Pancreas (tissue), 10 donors: Measurements from ENCODE around the gene SLC15A2. TPM values are rescaled to one million over a fixed set of nuclear protein-coding genes. Genes with fewer than 3 reads are reported as not detected.
A peak's percentile ranks its signal among the peaks of the same experiment; 100 is the strongest.

Experiments used
- ATAC-seq, 4 donors: fragments of 200-7000 bp; cut with Tn5 transposase; one replicate each; pipeline versions ENCODE4 v1.8.0 to v1.9.1; 2020; ENCODE audit warnings: mild to moderate bottlenecking in 4 of 4, moderate library complexity in 4 of 4
- DNase-seq, 6 donors: peaks; one replicate each; pipeline ENCODE4 v3.0.0-alpha.2; 2020
- FAIRE-seq: peaks from 2 replicates; lab custom pipeline; 2012; peaks lifted over from hg19 to GRCh38; lab: Jason Lieb, UNC
- H3K27ac ChIP-seq, 4 donors: fragments of 200-600 bp; sonication (generic); 1 replicate in 3 of 4; 2 replicates in 1 of 4; pipeline versions ENCODE4 v1.5.0 to v1.8.0; 2020
- H3K27me3 ChIP-seq, 4 donors: fragments of 200-600 bp; one replicate each; pipeline ENCODE4 v1.8.0; 2021
- H3K36me3 ChIP-seq, 3 donors: fragments of 200-600 bp; sonication (generic) in 1 of 3; one replicate each; pipeline versions ENCODE4 v1.5.0 to v1.8.0; 2020 to 2021
- H3K4me1 ChIP-seq, 3 donors: fragments of 200-600 bp; one replicate each; pipeline ENCODE4 v1.8.0; 2021
- H3K4me3 ChIP-seq, 4 donors: fragments of 200-600 bp; sonication (generic) in 2 of 4; one replicate each; pipeline versions ENCODE4 v1.5.0 to v1.8.0; 2020 to 2021
- H3K9me3 ChIP-seq, 4 donors: fragments of 200-600 bp; one replicate each; pipeline ENCODE4 v1.8.0; 2021
- CTCF ChIP-seq, 4 donors: fragments of 200-600 bp; sonication (generic) in 3 of 4; IDR thresholded peaks; one replicate each; pipeline versions ENCODE4 v1.5.0 to v1.8.0; 2021; ENCODE audit warnings: antibody characterized with exemption in 4 of 4
- WGBS, 2 donors: extraction: QIAGEN DNeasy Blood & Tissue Kit; methylation state at CpG; one replicate each; pipeline ENCODE4 v1.1.7; 2013; 5-methylcytosine and 5-hydroxymethylcytosine counted together
- intact Hi-C, 3 donors: fragments of 100-400 bp; cut with DNase I; formaldehyde crosslinking; loops; one replicate each; pipeline versions ENCODE4 v1.11.1 to v1.14.2; 2022
- polyA plus RNA-seq, 2 donors: library from polyadenylated mRNA; stranded (reverse); fragments of 200-250 nt; gene quantifications; one replicate each; pipeline ENCODE4 v1.2.3, GENCODE V29; 2013
- total RNA-seq, 6 donors: library from RNA; stranded (reverse); fragmentation: NEBNext Ultra II Directional in 4 of 6; extraction: Animal tissue kit (Norgen Biotek cat#: 25700) in 4 of 6; gene quantifications; one replicate each; pipeline versions ENCODE4 v1.2.1 to v1.2.4, GENCODE V29; 2021 to 2023
- donor health status: healthy with polysubstance abuse.
- donor health status: DM: no; HTN: no; CAD: no; lungs with moderate emphysema.
- donor health status: DM: no; HTN: no; CAD: no.
- donor health status: control.
- donor health status: control.
- donor health status: Bipolar disorder and iron deficiency.
- donor health status: DM: yes; HTN: yes; CAD: no.
- donor health status: DM: no; HTN: no; CAD: no.
- donor health status: DM: no; HTN: no; CAD: no.
- donor health status: DM: yes; HTN: yes; CAD: no.

Gene SLC15A2
- total and polyA plus RNA-seq, 8 donors: 1.9 to 22.5 (median 5.0) TPM

- no peak overlapping the region for H3K27ac ChIP-seq
- no peak overlapping the region for H3K4me3 ChIP-seq
- peaks cover 0 to 3% (median 0%) of the 10 kb centered on the region in 4 donors for H3K9me3 ChIP-seq
- WGBS, 2 donors: 64 to 66% methylated on average over 3 of the region's 3 CpGs
- no peak for TF ChIP-seq CTCF (IDR thresholded peaks at IDR 0.05)
- DNase-seq: no peak
- H3K27me3 ChIP-seq: no peaks in the 10 kb centered on the region
- H3K36me3 ChIP-seq: no peaks in the 10 kb centered on the region
- peaks cover 6 to 8% (median 7%) of the 10 kb centered on the region in 3 donors for H3K4me1 ChIP-seq
- intact Hi-C loops: no loop called here
- ATAC-seq: no peak
- FAIRE-seq: no peak
Observed at GRCh38 chr3:121956363-121956762, 62.2 kb downstream of the SLC15A2 start.

DNA sequence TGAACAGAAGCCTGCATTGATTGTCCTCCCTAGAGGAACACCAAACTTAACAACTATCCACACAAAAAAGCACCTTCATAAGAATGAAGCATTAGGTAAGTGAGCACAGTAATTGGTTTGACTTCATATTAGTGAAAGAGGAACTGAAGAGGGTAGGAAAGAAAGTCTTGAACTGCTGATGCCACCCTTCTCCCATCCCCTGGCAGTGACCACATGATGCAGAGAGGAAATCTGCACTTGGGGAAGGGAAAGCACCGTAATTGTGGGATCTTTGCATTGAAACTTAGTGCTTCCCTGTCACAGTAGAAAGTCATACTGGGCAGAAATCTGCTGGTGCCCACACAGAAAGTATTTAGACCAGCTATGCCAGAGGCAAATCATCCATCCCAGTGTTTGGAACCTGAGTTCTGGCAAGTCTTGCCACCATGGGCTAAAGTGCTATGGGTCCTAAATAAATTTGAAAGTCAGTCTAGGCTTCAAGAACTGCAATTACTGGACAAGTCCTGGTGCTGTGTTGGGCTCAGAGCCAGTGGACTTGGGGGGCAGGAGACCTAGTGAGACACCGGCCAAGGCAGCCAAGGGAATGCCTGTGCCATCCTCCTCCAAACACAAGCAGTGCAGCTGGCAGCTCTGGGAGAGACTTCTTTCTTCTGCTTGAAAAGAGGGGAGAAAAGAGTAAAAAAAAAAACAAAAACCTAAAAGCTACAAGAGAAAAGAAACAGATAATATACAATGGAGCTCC lies 63.6 kb downstream of the SLC15A2 start:
- no peaks in the 10 kb centered on the region for H3K27me3 ChIP-seq
- intact Hi-C loops: no loop called here
- no peaks in the 10 kb centered on the region for H3K4me1 ChIP-seq
- no peak overlapping the region for H3K4me3 ChIP-seq
- no peak for FAIRE-seq
- peak in 2 of 4 donors; percentile 64 to 79 for ATAC-seq
- 92 to 100% methylated on average over 2 of the region's 2 CpGs for WGBS, 2 donors
- H3K36me3 ChIP-seq: no peaks in the 10 kb centered on the region
- no peak for TF ChIP-seq CTCF (IDR thresholded peaks at IDR 0.05)
- H3K27ac ChIP-seq: no peak overlapping the region
- no peaks in the 10 kb centered on the region for H3K9me3 ChIP-seq
- peak in 1 of 6 donors; percentile 28 for DNase-seq

DNA sequence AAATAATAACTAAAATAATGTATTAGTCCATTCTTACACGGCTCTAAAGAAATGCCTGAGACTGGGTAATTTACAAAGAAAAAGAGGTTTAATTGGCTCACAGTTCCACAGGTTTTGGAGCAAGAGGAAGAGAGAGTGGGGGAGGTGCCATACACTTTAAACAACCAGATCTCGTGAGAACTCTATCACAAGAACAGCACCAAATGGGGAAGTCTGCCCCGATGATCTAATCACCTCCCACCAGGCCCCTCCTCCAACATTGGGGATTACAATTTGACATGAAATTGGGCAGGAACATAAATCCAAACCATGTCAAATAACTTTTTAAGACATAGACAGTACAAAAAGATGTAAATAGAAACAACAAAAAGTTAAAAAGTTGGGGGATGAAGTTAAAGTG lies 64.6 kb downstream of the SLC15A2 start:
- intact Hi-C loops: no loop called here
- no peak for FAIRE-seq
- Histone ChIP-seq H3K27me3 (no peaks in the 10 kb centered on the region), H3K36me3 (no peaks in the 10 kb centered on the region), H3K9me3 (no peaks in the 10 kb centered on the region), H3K27ac (no peak overlapping the region), H3K4me1 (no peaks in the 10 kb centered on the region), H3K4me3 (no peak overlapping the region)
- no peak for DNase-seq
- no peak for TF ChIP-seq CTCF (IDR thresholded peaks at IDR 0.05)
- ATAC-seq: peak in 1 of 4 donors; percentile 21
- WGBS, 2 donors: 72 to 87% methylated on average over 3 of the region's 3 CpGs

- H3K27ac ChIP-seq: no peak overlapping the region
- ATAC-seq (no peak), DNase-seq (no peak), FAIRE-seq (no peak)
- intact Hi-C loops: no loop called here
- H3K4me1 ChIP-seq: no peaks in the 10 kb centered on the region
- no peaks in the 10 kb centered on the region for H3K27me3 ChIP-seq
- TF ChIP-seq CTCF (IDR thresholded peaks at IDR 0.05): no peak
- H3K9me3 ChIP-seq: no peaks in the 10 kb centered on the region
- no peak overlapping the region for H3K4me3 ChIP-seq
- H3K36me3 ChIP-seq: no peaks in the 10 kb centered on the region
Observed at GRCh38 chr3:121961283-121961682, 67.1 kb downstream of the SLC15A2 start.

DNA sequence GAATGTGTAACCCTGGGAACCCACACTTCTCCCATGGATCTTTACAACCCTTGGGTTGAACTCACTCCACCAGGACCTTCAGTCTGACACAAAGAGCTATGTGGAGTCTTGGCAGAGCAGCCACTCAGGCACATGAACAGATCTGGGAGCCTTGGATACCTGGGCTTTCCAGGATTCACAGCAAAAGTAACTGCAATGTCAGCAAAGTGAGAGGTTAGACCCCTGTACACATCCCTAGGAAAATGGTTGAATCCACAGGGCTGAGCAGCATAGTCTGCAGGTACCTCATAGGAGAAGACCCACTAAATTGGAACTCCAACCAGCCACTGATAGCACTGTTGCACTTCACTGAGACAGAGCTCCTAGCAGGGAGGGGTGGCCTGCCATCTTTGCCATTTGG lies 68.2 kb downstream of the SLC15A2 start:
- ATAC-seq (no peak), DNase-seq (no peak), FAIRE-seq (no peak)
- Histone ChIP-seq H3K27me3 (no peaks in the 10 kb centered on the region), H3K27ac (no peak overlapping the region), H3K4me1 (no peaks in the 10 kb centered on the region), H3K4me3 (no peak overlapping the region), H3K36me3 (no peaks in the 10 kb centered on the region), H3K9me3 (no peaks in the 10 kb centered on the region)
- TF ChIP-seq CTCF (IDR thresholded peaks at IDR 0.05): no peak
- intact Hi-C loops: no loop called here
